ENCODE data around the gene NR2F6. TPM values are rescaled to one million over a fixed set of nuclear protein-coding genes. Genes with fewer than 3 reads are reported as not detected.

The NR2F6 gene
- total RNA-seq, 1 experiment from 2014 or later = 26.3 TPM

GRCh38 chr19:17256130-17256529 is 10.4 kb upstream of the NR2F6 start:
- intact Hi-C loops (cut with micrococcal nuclease; ENCODE audit: unreplicated experiment) = no loop called here
- TF ChIP-seq, protein P1, sequence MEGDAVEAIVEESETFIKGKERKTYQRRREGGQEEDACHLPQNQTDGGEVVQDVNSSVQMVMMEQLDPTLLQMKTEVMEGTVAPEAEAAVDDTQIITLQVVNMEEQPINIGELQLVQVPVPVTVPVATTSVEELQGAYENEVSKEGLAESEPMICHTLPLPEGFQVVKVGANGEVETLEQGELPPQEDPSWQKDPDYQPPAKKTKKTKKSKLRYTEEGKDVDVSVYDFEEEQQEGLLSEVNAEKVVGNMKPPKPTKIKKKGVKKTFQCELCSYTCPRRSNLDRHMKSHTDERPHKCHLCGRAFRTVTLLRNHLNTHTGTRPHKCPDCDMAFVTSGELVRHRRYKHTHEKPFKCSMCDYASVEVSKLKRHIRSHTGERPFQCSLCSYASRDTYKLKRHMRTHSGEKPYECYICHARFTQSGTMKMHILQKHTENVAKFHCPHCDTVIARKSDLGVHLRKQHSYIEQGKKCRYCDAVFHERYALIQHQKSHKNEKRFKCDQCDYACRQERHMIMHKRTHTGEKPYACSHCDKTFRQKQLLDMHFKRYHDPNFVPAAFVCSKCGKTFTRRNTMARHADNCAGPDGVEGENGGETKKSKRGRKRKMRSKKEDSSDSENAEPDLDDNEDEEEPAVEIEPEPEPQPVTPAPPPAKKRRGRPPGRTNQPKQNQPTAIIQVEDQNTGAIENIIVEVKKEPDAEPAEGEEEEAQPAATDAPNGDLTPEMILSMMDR (conservative IDR thresholded peaks at IDR 0.05; ENCODE audit: low read depth, low read length) = no peak
- TF ChIP-seq EZH2 (IDR thresholded peaks at IDR 0.05; ENCODE audit: borderline replicate concordance, low read depth, low read length, poor library complexity, severe bottlenecking) = no peak
- no peak for DNase-seq (ENCODE audit: low spot score)
- H3K4me3 ChIP-seq (ENCODE audit: low read depth, low read length, poor library complexity, severe bottlenecking) = no peak overlapping the region
- H3K27me3 ChIP-seq (replicated peaks; ENCODE audit: insufficient read depth, low read depth, low read length, poor library complexity) = no peaks in the 10 kb centered on the region
- BruUV-seq (replicated peaks) = no TSS peak
- POLR2A ChIA-PET (ENCODE audit: low non-redundant PET) = no interaction called here
- H3K4me1 ChIP-seq (ENCODE audit: insufficient read depth, low read length, poor library complexity, severe bottlenecking) = no peaks in the 10 kb centered on the region
- no peaks in the 10 kb centered on the region for H3K36me3 ChIP-seq (ENCODE audit: insufficient read depth, low read length, poor library complexity, severe bottlenecking)
- CTCF ChIA-PET = no interaction called here
- H3K27ac ChIP-seq (ENCODE audit: low read depth, low read length, poor library complexity, severe bottlenecking) = no peak overlapping the region
- H3K9me3 ChIP-seq (ENCODE audit: low read depth, low read length, poor library complexity, severe bottlenecking) = no peaks in the 10 kb centered on the region

DNA sequence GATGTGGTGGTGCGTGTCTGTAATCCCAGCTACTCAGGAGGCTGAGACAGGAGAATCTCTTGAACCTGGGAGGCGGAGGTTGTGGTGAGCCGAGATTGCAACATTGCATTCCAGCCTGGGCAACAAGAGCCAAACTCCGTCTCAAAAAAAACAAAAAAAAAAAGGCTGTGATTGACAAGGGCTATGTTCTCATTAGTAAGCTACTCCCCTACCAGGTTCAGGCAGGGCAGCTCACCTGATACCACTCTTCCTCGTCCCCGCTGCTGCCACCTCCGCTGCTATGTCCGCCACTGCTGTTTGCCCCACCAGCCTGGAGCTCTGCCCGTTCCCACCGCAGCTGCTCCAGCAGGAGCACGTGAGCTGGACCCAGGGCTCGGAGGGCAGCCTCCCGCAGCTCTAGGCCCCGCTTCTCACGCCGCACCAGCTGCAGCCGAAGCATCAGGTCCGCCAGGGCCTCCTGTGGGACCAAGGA is 9.5 kb upstream of the NR2F6 start:
- DNase-seq (ENCODE audit: low spot score) = no peak
- H3K4me1 ChIP-seq (ENCODE audit: insufficient read depth, low read length, poor library complexity, severe bottlenecking) = no peaks in the 10 kb centered on the region
- no peaks in the 10 kb centered on the region for H3K27me3 ChIP-seq (replicated peaks; ENCODE audit: insufficient read depth, low read depth, low read length, poor library complexity)
- no TSS peak for BruUV-seq (replicated peaks)
- ChIA-PET POLR2A (ENCODE audit: low non-redundant PET) (interaction anchor here (0.5 to 0.7 kb wide), 2 partner anchors 20 to 94 kb away, joined by 4 to 5 read pairs; no protein-coding TSS in a partner anchor), CTCF (no interaction called here)
- H3K27ac ChIP-seq (ENCODE audit: low read depth, low read length, poor library complexity, severe bottlenecking) = no peak overlapping the region
- no peak overlapping the region for H3K4me3 ChIP-seq (ENCODE audit: low read depth, low read length, poor library complexity, severe bottlenecking)
- intact Hi-C loops (cut with micrococcal nuclease; ENCODE audit: unreplicated experiment) = no loop called here
- TF ChIP-seq EZH2 (IDR thresholded peaks at IDR 0.05; ENCODE audit: borderline replicate concordance, low read depth, low read length, poor library complexity, severe bottlenecking) = no peak
- TF ChIP-seq, protein P1 (conservative IDR thresholded peaks at IDR 0.05; ENCODE audit: low read depth, low read length) = no peak
- H3K36me3 ChIP-seq (ENCODE audit: insufficient read depth, low read length, poor library complexity, severe bottlenecking) = no peaks in the 10 kb centered on the region
- H3K9me3 ChIP-seq (ENCODE audit: low read depth, low read length, poor library complexity, severe bottlenecking) = no peaks in the 10 kb centered on the region

DNA sequence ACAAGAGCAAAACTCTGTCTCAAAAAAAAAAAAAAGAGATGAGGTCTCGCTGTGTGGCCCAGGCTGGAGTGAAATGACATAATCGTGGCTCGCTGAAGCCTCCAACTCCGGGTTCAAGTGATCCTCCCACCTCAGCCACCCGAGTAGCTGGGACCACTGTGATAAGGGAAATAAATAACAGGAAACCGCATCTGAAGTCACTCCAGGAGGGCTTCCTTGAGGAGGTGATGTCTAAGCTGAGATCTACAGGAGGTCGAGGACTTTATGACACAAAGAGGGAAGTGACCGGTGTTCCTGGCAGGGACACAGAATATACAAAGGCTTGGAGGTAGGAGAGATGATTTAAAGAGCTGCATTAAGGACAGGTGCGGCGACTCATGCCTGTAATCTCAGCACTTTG is 8.9 kb upstream of the NR2F6 start:
- no peak overlapping the region for H3K27ac ChIP-seq (ENCODE audit: low read depth, low read length, poor library complexity, severe bottlenecking)
- peak; percentile 78 for DNase-seq (ENCODE audit: low spot score)
- no peaks in the 10 kb centered on the region for H3K27me3 ChIP-seq (replicated peaks; ENCODE audit: insufficient read depth, low read depth, low read length, poor library complexity)
- POLR2A ChIA-PET (ENCODE audit: low non-redundant PET) = interaction anchor here (0.5 to 0.7 kb wide), 2 partner anchors 21 to 94 kb away, joined by 4 to 5 read pairs; no protein-coding TSS in a partner anchor
- no peak overlapping the region for H3K4me3 ChIP-seq (ENCODE audit: low read depth, low read length, poor library complexity, severe bottlenecking)
- intact Hi-C loops (cut with micrococcal nuclease; ENCODE audit: unreplicated experiment) = no loop called here
- H3K9me3 ChIP-seq (ENCODE audit: low read depth, low read length, poor library complexity, severe bottlenecking) = no peaks in the 10 kb centered on the region
- CTCF ChIA-PET = no interaction called here
- TF ChIP-seq, protein P1 (conservative IDR thresholded peaks at IDR 0.05; ENCODE audit: low read depth, low read length) = no peak
- TF ChIP-seq EZH2 (IDR thresholded peaks at IDR 0.05; ENCODE audit: borderline replicate concordance, low read depth, low read length, poor library complexity, severe bottlenecking) = no peak
- no peaks in the 10 kb centered on the region for H3K36me3 ChIP-seq (ENCODE audit: insufficient read depth, low read length, poor library complexity, severe bottlenecking)
- H3K4me1 ChIP-seq (ENCODE audit: insufficient read depth, low read length, poor library complexity, severe bottlenecking) = no peaks in the 10 kb centered on the region
- no TSS peak for BruUV-seq (replicated peaks)
